Ovary (tissue), 3 donors: ENCODE data around the gene SLC39A7.

Experiments used
- CTCF ChIP-seq, 3 donors: fragments of 450-650 bp in 2 of 3; fragments of 200-600 bp in 1 of 3; IDR thresholded peaks; one replicate each; pipeline versions ENCODE4 v1.5.1 to v1.8.0; 2016 to 2022; ENCODE audit warnings: antibody characterized with exemption in 3 of 3, mild to moderate bottlenecking in 1 of 3
- EP300 ChIP-seq: sonication (generic); formaldehyde crosslinking; IDR thresholded peaks from one replicate; pipeline ENCODE4 v1.6.1; 2017; ENCODE audit warnings: antibody characterized with exemption
- donor health status: DM: no; HTN: no; CAD: no.

GRCh38 chr6:33176906-33177305, 23.8 kb upstream of the SLC39A7 start:
- TF ChIP-seq CTCF (IDR thresholded peaks at IDR 0.05) (no peak), EP300 (no peak)
